ENCODE results near the gene ERCC1.
A peak's percentile ranks its signal among the peaks of the same experiment; 100 is the strongest.

The ERCC1 gene

DNA sequence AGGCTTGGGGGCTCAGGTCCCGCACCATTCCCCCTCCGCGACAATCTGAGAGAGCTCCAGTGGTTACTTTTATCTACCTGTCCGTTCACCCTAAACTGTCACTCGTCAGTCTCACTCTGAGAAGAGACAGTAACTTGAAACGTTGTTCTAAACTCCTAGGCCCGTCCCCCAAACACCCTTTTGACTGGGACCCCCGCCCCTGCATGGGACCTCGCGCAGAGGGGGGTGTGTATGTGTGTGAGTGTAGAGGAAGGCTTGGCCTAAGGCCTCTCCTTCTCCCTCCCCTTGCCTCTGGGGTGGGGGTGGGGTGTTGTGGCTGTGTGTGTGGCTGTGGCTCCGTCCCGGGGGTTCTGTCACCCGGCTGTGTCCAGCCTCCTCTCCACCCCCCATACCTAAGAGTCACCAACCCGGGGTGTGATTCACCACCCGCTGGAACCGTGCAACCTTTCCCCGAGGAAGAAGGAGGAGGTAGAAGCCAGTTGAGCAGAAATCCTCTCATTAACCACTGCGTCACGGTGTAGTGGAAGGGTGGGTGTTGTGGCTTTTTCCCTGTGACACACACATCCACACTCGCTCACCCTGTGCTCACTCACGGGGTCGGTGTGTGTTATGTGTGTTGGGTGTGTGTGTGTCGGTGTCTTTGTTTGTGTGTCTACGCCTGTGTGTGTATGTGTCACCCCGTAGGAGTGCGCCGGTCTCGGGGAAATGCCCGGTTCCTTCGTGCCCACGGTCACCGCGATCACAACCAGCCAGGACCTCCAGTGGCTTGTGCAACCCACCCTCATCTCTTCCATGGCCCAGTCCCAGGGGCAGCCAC lies 46.4 kb upstream of the ERCC1 start:
- peak overlapping the region; percentile 65 for H3K4me3 ChIP-seq (ENCODE audit: low read depth, low read length)
- no peak for DNase-seq (ENCODE audit: low read depth)
- TF ChIP-seq, protein P1, sequence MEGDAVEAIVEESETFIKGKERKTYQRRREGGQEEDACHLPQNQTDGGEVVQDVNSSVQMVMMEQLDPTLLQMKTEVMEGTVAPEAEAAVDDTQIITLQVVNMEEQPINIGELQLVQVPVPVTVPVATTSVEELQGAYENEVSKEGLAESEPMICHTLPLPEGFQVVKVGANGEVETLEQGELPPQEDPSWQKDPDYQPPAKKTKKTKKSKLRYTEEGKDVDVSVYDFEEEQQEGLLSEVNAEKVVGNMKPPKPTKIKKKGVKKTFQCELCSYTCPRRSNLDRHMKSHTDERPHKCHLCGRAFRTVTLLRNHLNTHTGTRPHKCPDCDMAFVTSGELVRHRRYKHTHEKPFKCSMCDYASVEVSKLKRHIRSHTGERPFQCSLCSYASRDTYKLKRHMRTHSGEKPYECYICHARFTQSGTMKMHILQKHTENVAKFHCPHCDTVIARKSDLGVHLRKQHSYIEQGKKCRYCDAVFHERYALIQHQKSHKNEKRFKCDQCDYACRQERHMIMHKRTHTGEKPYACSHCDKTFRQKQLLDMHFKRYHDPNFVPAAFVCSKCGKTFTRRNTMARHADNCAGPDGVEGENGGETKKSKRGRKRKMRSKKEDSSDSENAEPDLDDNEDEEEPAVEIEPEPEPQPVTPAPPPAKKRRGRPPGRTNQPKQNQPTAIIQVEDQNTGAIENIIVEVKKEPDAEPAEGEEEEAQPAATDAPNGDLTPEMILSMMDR (IDR thresholded peaks at IDR 0.05; ENCODE audit: control insufficient read depth, extremely low read depth, insufficient read depth), result no peak

GRCh38 chr19:45469132-45469944 lies 45.6 kb upstream of the ERCC1 start:
- no peak for DNase-seq (ENCODE audit: low read depth)
- H3K4me3 ChIP-seq (ENCODE audit: low read depth, low read length), result peak overlapping the region; percentile 65
- TF ChIP-seq, protein P1 (IDR thresholded peaks at IDR 0.05; ENCODE audit: control insufficient read depth, extremely low read depth, insufficient read depth), result no peak

DNA sequence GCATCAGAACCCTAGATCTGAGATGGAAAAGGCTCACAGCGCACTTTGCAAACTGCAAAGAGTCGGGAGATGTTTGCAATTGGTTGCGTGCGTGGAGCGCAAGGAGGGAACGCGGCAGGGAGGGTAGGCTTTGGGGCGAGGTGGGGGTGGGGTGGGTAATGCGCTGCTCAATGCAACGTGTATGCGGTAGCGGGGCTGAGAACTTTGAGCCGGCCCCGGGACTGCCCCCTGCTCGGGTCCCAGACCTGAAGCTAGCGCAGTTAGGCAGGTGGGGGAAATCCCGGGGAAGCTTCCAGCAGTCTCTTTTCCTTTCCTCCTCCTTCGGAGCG lies 45.0 kb upstream of the ERCC1 start:
- TF ChIP-seq, protein P1 (IDR thresholded peaks at IDR 0.05; ENCODE audit: control insufficient read depth, extremely low read depth, insufficient read depth), result no peak
- no peak for DNase-seq (ENCODE audit: low read depth)

GRCh38 chr19:45468159-45468651 lies 44.5 kb upstream of the ERCC1 start:
- H3K4me3 ChIP-seq (ENCODE audit: low read depth, low read length), result peak overlapping the region; percentile 65
- no peak for DNase-seq (ENCODE audit: low read depth)
- TF ChIP-seq, protein P1 (IDR thresholded peaks at IDR 0.05; ENCODE audit: control insufficient read depth, extremely low read depth, insufficient read depth), result no peak

More for the DNA sequence above, 45.0 kb upstream of the ERCC1 start:
- H3K4me3 ChIP-seq (ENCODE audit: low read depth, low read length), result peak overlapping the region; percentile 65

DNA sequence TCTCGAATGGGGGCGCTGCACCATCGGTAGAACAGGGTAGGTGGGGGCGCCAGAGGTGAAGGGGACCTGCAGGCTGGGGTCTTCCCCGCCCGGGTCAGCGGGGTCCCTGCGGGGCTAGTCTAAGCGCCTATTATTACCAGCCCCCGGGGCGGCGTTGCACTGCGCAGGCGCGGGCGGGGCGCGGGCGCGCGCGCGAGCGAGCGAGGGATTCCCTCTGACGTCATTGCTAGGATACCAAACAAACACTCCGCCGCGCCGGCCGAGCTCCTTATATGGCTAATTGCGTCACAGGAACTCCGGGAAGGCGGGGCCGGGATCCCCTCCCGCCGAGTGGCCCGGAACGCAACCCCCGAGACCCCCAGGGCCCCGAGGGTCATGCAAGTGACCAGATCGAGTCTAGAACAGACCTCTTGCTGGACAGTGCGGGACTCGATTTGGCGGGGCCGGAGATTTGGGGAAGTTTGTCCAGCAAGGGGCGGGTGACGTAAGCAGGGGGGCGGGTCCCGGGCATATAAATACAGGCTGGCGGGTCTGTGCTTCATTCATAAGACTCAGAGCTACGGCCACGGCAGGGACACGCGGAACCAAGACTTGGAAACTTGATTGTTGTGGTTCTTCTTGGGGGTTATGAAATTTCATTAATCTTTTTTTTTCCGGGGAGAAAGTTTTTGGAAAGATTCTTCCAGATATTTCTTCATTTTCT lies 43.9 kb upstream of the ERCC1 start, which contains the start of gene FOSB:
FOSB (plus strand) TSS at position 541 of the 703 bp plus-strand sequence. CDS start 591 bp downstream, outside the sequence.
- peak within 1 kb of the TSS; percentile 65 for H3K4me3 ChIP-seq (ENCODE audit: low read depth, low read length)
- DNase-seq (ENCODE audit: low read depth), result peak; percentile 50

DNA sequence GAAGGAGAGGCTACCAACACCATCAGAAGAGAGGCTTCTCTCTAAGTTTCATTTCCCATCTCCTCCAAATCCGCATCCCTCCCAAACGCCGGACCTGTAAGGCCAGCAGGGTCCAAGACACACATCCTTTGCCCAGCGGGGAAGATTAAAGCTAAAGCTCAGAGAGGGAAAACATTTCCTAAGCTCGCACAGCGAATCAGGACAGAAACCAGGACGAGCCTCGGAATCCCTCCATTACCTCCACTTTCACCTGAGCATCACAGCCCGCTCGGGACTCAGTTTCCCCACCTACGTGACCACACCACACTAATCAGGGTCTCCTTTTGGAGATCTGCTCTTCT lies 43.4 kb upstream of the ERCC1 start:
- DNase-seq (ENCODE audit: low read depth), result no peak
- peak overlapping the region; percentile 65 for H3K4me3 ChIP-seq (ENCODE audit: low read depth, low read length)
- TF ChIP-seq, protein P1 (IDR thresholded peaks at IDR 0.05; ENCODE audit: control insufficient read depth, extremely low read depth, insufficient read depth), result no peak

More for the DNA sequence above, 43.9 kb upstream of the ERCC1 start, which contains the start of gene FOSB:
- TF ChIP-seq, protein P1 (IDR thresholded peaks at IDR 0.05; ENCODE audit: control insufficient read depth, extremely low read depth, insufficient read depth), result 0 out of 2 replicates have a peak, but pooled peaks have one; percentile 6

All from LNCaP clone FGC (cell line).